Neural cell (in vitro differentiated cells): ENCODE measurements around the gene ACKR1. TPM values are rescaled to one million over a fixed set of nuclear protein-coding genes. Genes with fewer than 3 reads are reported as not detected.

Experiments used
- H2AFZ ChIP-seq: fragments of 200-600, 300-800 bp; sonication (generic), shearing (Covaris generic); 2 replicates; pipeline ENCODE4 v1.6.0; 2014; ENCODE audit warnings: low read depth, mild to moderate bottlenecking, antibody characterized with exemption, low read length, moderate library complexity
- H3F3A ChIP-seq: fragments of 200-600 bp; shearing (Covaris generic); 2 replicates; pipeline ENCODE4 v1.6.1; 2016; ENCODE audit warnings: mild to moderate bottlenecking, moderate library complexity, mixed read lengths, antibody characterized with exemption, low read length; ENCODE audit not compliant: insufficient read depth, poor library complexity, severe bottlenecking
- H3K27ac ChIP-seq: fragments of 200-600, 300-800 bp; sonication (generic), shearing (Covaris generic); 2 replicates; pipeline ENCODE4 v1.5.1; 2014; ENCODE audit warnings: mild to moderate bottlenecking, low read length, moderate library complexity
- H3K27me3 ChIP-seq: fragments of 300-800, 200-600 bp; sonication (generic), shearing (Covaris generic); 2 replicates; pipeline ENCODE4 v1.6.0; 2014; ENCODE audit warnings: mild to moderate bottlenecking, low read depth, low read length, moderate library complexity; ENCODE audit not compliant: insufficient read depth
- H3K36me3 ChIP-seq: fragments of 300-800, 200-600 bp; sonication (generic), shearing (Covaris generic); 2 replicates; pipeline ENCODE4 v1.5.1; 2014; ENCODE audit warnings: mild to moderate bottlenecking, antibody characterized with exemption, low read length, moderate library complexity; ENCODE audit not compliant: insufficient read depth
- H3K4me2 ChIP-seq: fragments of 300-800, 200-600 bp; sonication (generic), shearing (Covaris generic); 2 replicates; pipeline ENCODE4 v1.6.0; 2014; ENCODE audit warnings: mild to moderate bottlenecking, low read length
- H3K4me3 ChIP-seq: fragments of 300-800, 200-600 bp; sonication (generic), shearing (Covaris generic); 2 replicates; pipeline ENCODE4 v1.5.1; 2014; ENCODE audit warnings: mild to moderate bottlenecking, low read length, moderate library complexity
- H3K79me2 ChIP-seq: fragments of 200-600 bp; shearing (Covaris generic); replicated peaks from 2 replicates; pipeline ENCODE4 v1.6.0; 2014; ENCODE audit warnings: mild to moderate bottlenecking, low read length, moderate library complexity; ENCODE audit not compliant: insufficient read depth
- H3K9ac ChIP-seq: fragments of 300-800, 200-600 bp; sonication (generic), shearing (Covaris generic); 2 replicates; pipeline ENCODE4 v1.6.1; 2016; ENCODE audit warnings: mild to moderate bottlenecking, low read length, mixed read lengths
- H3K9me2 ChIP-seq: fragments of 200-600 bp; shearing (Covaris generic); 2 replicates; pipeline ENCODE4 v1.6.1; 2016; ENCODE audit warnings: mild to moderate bottlenecking, low read length, mixed read lengths; ENCODE audit not compliant: insufficient read depth
- H3K9me3 ChIP-seq: fragments of 200-600, 300-800 bp; sonication (generic), shearing (Covaris generic); 2 replicates; pipeline ENCODE4 v1.6.1; 2016; ENCODE audit warnings: mild to moderate bottlenecking, mixed run types, low read length, moderate library complexity, mixed read lengths
- H4K20me1 ChIP-seq: fragments of 200-600 bp; shearing (Covaris generic); 2 replicates; pipeline ENCODE4 v1.6.1; 2016; ENCODE audit warnings: mild to moderate bottlenecking, mixed run types; ENCODE audit not compliant: insufficient read depth
- CTCF ChIP-seq: fragments of 450-650 bp; IDR thresholded peaks from 2 replicates; pipeline ENCODE4 v1.5.1; 2014; ENCODE audit warnings: antibody characterized with exemption, mild to moderate bottlenecking, moderate library complexity; ENCODE audit not compliant: poor library complexity, severe bottlenecking
- EP300 ChIP-seq: fragments of 450-650 bp; conservative IDR thresholded peaks from 2 replicates; pipeline ENCODE4 v1.6.1; 2014; ENCODE audit warnings: antibody characterized with exemption, mild to moderate bottlenecking, moderate library complexity; ENCODE audit not compliant: poor library complexity, severe bottlenecking
- EZH2 ChIP-seq: fragments of 200-600, 300-800 bp; shearing (Covaris generic), sonication (generic); IDR thresholded peaks from 2 replicates; pipeline ENCODE4 v1.6.1; 2014; ENCODE audit warnings: antibody characterized with exemption, low read length, borderline replicate concordance, mild to moderate bottlenecking; ENCODE audit not compliant: insufficient read depth, poor library complexity, severe bottlenecking
- MXI1 ChIP-seq: fragments of 450-650 bp; conservative IDR thresholded peaks from 2 replicates; pipeline ENCODE4 v1.6.1; 2014; ENCODE audit warnings: antibody characterized with exemption, mild to moderate bottlenecking; ENCODE audit not compliant: poor library complexity, severe bottlenecking
- POLR2AphosphoS5 ChIP-seq: IDR thresholded peaks from 2 replicates; pipeline ENCODE4 v1.6.1; 2012
- RAD21 ChIP-seq: fragments of 450-650 bp; conservative IDR thresholded peaks from 2 replicates; pipeline ENCODE4 v1.6.1; 2014; ENCODE audit warnings: antibody characterized with exemption, mild to moderate bottlenecking, moderate library complexity
- REST ChIP-seq: IDR thresholded peaks from 2 replicates; pipeline ENCODE4 v1.6.1; 2012; ENCODE audit warnings: borderline replicate concordance
- SMC3 ChIP-seq: fragments of 450-650 bp; conservative IDR thresholded peaks from 2 replicates; pipeline ENCODE4 v1.6.1; 2014; ENCODE audit warnings: antibody characterized with exemption, mild to moderate bottlenecking, moderate library complexity; ENCODE audit not compliant: poor library complexity
- TAF1 ChIP-seq: IDR thresholded peaks from 2 replicates; pipeline ENCODE4 v1.6.1; 2012; ENCODE audit warnings: low read depth
- polyA plus RNA-seq: library from polyadenylated mRNA; depleted of rRNA; stranded (reverse); fragments of >200 nt; gene quantifications from 2 replicates; pipeline ENCODE4 v1.2.3, GENCODE V29; 2014

The ACKR1 gene
- polyA plus RNA-seq, 1 donor from 2014 or later: 3.3 TPM

- Histone ChIP-seq H4K20me1 (no peaks in the 10 kb centered on the region), H3K4me3 (no peak overlapping the region), H3K4me2 (no peak overlapping the region), H3K9me3 (no peaks in the 10 kb centered on the region), H3K9ac (no peak overlapping the region), H3F3A (no peaks in the 10 kb centered on the region), H3K27me3 (no peaks in the 10 kb centered on the region), H3K9me2 (no peaks in the 10 kb centered on the region), H3K27ac (no peak overlapping the region), H3K36me3 (peaks cover 4% of the 10 kb centered on the region), H3K79me2 (peaks cover 5% of the 10 kb centered on the region), H2AFZ (no peak overlapping the region)
- TF ChIP-seq REST: no peak
- TF ChIP-seq EZH2: no peak
- no peak for TF ChIP-seq CTCF
- no peak for TF ChIP-seq POLR2AphosphoS5
- no peak for TF ChIP-seq MXI1
- TF ChIP-seq RAD21: no peak
- no peak for TF ChIP-seq SMC3
- TF ChIP-seq EP300: no peak
- no peak for TF ChIP-seq TAF1
These were observed 20.5 kb upstream of the ACKR1 start for GRCh38 chr1:159184201-159184600.

GRCh38 chr1:159185121-159185520 is 19.6 kb upstream of the ACKR1 start:
- Histone ChIP-seq H3K4me3 (no peak overlapping the region), H3K9me3 (no peaks in the 10 kb centered on the region), H4K20me1 (no peaks in the 10 kb centered on the region), H3K27me3 (no peaks in the 10 kb centered on the region), H3F3A (no peaks in the 10 kb centered on the region), H2AFZ (no peak overlapping the region), H3K9me2 (no peaks in the 10 kb centered on the region), H3K27ac (no peak overlapping the region), H3K36me3 (peaks cover 10% of the 10 kb centered on the region), H3K4me2 (no peak overlapping the region), H3K79me2 (no peaks in the 10 kb centered on the region), H3K9ac (no peak overlapping the region)
- TF ChIP-seq REST (no peak), POLR2AphosphoS5 (no peak), TAF1 (no peak), CTCF (no peak)
